RCC 7860 (cell line): Measurements from ENCODE around the gene PIP4K2C.
"Not testable (repeated sequence)": the region's sequence is repeated elsewhere in the genome, so short reads cannot be mapped to it uniquely, and the experiment has no call there.

Source experiments
- DNase-seq: peaks from one replicate; pipeline ENCODE4 v3.0.0-alpha.2; 2015; ENCODE audit warnings: low spot score
- FAIRE-seq: peaks from 2 replicates; lab custom pipeline; 2012; peaks lifted over from hg19 to GRCh38; lab: Jason Lieb, UNC

Gene PIP4K2C

DNA sequence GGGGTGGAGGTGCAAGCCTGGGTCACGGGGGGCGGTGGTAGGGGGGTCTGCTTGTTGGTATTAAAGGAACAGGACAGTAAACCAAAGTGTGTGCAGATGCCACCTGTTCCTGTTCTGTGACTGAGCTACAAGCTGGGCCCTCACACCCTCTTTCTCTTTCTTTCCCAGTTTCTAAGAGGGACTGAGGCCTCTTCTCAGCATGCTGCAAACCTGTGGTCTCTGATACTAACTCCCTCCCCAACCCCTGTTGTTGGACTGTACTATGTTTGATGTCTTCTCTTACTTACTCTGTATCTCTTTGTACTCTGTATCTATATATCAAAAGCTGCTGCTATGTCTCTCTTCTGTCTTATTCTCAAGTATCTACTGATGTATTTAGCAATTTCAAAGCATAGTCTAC, 6.9 kb upstream of the PIP4K2C start:
- DNase-seq (no peak), FAIRE-seq (no peak)

GRCh38 chr12:57584690-57585089, 6.3 kb upstream of the PIP4K2C start:
- DNase-seq (no peak), FAIRE-seq (no peak)

DNA sequence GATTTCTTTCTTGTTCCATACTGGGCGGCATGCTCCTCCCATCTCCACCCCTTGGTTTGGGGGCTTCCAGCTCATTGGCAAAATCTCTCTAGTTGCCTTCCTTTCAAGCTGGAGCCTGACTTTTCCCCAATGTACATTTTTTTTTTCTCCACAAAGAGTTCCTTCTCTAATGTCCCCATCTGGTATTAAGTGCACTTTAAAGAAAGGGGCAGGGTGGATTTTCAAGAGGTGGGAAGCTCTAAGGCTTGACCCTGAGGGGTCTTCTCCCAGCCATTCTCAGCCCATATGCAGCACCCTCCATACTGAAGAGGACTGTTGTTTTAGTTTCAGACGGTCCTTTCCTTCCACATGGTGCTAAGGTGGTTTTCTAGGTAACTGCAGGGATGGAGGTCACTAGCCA, 5.8 kb upstream of the PIP4K2C start:
- no peak for DNase-seq
- no peak for FAIRE-seq

GRCh38 chr12:57586128-57586527, 4.9 kb upstream of the PIP4K2C start:
- no peak for DNase-seq
- FAIRE-seq: no peak

- FAIRE-seq (no peak), DNase-seq (no peak)
These were observed 4.1 kb upstream of the PIP4K2C start for GRCh38 chr12:57586832-57587429.

DNA sequence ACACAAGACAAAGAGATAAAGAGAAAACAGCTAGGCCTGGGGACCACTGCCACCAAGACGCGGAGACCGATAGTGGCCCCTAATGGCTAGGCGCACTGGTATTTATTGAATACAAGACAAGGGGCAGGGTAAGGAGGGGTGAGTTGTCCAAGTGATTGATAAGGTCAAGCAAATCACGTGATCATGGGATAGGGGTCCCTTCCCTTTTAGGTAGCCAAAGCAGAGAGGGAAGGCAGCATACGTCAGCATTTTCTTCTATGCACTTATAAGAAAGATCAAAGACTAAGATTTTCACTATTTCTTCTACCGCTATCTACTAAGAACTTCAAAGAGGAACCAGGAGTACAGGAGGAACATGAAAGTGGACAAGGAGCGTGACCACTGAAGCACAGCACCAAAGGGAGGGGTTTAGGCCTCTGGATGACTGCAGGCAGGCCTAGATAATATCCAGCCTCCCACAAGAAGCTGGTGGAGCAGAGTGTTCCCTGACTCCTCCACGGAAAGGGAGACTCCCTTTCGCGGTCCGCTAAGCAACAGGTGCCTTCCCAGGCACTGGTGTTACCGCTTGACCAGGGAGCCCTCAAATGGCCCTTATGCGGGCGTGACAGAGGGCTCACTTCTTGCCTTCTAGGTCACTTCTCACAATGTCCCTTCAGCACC, 1.9 kb upstream of the PIP4K2C start:
- FAIRE-seq, DNase-seq: not testable (repeated sequence)

- FAIRE-seq (no peak), DNase-seq (no peak)
These were observed 521 bp upstream of the PIP4K2C start for GRCh38 chr12:57590479-57590863.

DNA sequence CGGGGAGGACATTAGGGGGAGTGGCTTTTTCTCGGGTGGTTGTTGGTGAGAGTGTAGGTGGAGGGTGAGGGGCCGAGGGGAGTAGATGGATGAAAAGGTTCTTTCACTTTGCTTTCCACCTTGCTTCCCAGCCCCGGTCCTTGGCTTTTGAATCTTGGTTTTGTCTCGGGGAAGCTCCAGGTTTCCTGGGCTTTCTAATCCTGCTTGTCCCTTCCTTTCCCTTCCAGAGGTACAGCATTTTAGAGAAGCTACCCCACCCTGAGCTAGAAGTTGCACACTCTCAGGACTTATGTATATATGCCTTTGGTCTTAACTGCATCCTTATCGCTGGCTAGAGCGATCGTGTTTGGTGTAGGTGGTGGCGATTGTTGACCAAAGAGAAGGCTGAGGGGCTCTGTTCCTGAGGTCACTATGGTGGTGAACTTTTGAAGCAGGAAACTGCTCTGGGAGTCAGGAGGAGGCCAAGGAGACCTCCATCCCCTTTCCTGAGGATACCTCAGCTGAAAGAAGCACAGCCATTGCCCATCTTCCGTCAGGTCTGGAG, 862 bp downstream of the PIP4K2C start:
- DNase-seq: no peak
- no peak for FAIRE-seq

DNA sequence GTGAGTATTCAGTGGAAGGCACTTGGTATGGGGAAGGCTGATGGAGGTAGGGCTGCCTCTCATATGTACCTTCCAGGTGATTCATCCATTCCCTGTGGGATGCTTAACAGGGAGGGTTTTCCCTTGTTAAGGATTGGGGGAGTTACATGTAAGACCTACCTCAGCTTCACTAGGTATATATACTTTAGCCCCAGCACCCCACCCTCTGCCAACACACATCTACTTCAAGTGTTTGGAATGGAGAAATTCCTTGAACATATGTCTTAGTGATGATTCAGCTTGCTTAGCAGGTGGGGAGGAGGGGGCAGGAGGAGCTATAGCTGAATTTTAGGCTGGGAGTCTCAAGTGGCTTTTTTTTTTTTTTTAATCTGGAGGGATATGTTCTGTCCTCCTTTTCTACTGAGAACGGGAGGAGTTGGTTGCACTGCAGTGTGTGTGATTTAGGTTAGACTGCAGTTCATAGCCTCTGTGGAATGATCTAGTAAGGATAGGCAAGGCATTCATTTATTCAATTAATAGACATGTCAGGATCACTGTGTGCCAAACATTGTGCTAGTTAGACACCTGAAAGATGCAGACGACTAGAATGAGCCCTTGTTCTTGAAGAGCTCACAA, 1.7 kb downstream of the PIP4K2C start:
- FAIRE-seq (no peak), DNase-seq (no peak)

DNA sequence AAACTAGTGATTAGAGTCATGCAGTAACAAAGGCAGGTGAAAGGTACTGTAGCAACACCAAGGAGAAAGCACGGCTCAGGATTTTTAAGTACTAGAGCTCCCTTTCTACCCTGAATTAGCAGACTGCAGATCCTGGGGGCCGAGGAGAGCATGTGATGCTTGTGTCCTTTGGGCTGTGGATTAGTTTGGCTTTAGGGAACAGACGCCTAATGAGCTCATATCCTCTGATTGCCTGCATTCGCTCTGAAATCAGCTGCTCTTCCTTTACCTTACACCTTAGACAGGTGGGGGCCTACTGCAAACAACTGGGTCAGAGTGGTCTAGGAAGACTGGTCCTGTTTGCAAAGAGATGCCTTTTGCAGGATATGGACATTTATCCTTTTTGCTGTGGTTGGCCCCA, 2.2 kb downstream of the PIP4K2C start:
- DNase-seq (no peak), FAIRE-seq (no peak)

GRCh38 chr12:57600395-57600794, 9.4 kb downstream of the PIP4K2C start:
- no peak for FAIRE-seq
- no peak for DNase-seq

DNA sequence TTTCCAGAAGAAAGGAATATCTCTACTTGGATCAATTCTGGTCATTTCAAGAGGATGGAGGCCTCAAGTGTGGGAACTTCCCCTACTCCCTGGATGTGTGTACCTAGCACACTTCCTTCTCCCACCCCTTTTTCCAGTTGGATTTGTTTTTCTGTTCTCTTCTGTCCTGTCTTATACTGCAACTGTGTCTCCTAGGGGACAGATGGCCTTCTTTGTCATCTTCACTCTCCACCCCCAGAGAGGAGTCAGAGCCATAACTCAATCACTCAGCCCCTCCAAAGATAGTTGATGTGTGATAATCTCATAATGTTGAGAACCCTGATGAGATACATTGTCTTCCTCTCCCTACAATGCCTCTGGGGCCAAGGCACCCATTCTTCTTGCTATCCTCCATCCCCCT, 11.6 kb downstream of the PIP4K2C start:
- DNase-seq (no peak), FAIRE-seq (no peak)

- FAIRE-seq (no peak), DNase-seq (no peak)
These were observed 12.3 kb downstream of the PIP4K2C start for GRCh38 chr12:57603324-57603723.

GRCh38 chr12:57603815-57604453, 12.9 kb downstream of the PIP4K2C start:
- DNase-seq (no peak), FAIRE-seq (no peak)

GRCh38 chr12:57604454-57604991, 13.5 kb downstream of the PIP4K2C start, which contains the start of gene DTX3:
TSS of gene DTX3 (plus strand) at chr12:57604824. CDS start at chr12:57606518, 1,694 bp downstream.
- no peak for DNase-seq

GRCh38 chr12:57604992-57605810, 14.2 kb downstream of the PIP4K2C start:
- DNase-seq: no peak
- no peak for FAIRE-seq

More at GRCh38 chr12:57604454-57604991, 13.5 kb downstream of the PIP4K2C start, which contains the start of gene DTX3:
- no peak for FAIRE-seq

DNA sequence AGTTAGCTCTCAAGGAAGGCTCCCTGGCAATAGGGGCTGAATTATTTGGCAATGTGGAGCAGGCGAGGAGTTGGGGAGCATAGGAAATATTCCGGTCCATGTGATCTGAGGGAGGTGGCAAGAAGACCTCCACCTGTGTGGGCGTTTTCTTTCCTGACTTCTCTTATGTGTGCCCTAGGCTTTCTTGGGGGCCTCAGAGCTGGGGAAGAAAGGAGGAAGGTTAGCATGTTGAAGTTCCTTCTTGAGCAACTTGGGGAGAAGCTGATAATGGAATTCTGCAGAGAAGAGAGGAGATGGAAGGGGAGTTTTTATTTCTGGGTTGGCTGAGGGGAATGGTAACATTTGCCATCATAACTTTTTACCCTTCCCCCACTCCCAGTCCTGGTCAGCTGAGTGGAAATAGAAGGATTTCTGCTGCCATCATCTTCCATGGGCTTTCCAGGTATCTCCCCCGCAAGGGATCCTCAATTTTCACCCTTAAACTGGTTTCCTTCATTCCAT, 14.9 kb downstream of the PIP4K2C start:
- FAIRE-seq (no peak), DNase-seq (no peak)

- DNase-seq (no peak), FAIRE-seq (no peak)
These were observed 15.4 kb downstream of the PIP4K2C start for GRCh38 chr12:57606399-57606798.

- FAIRE-seq (no peak), DNase-seq (no peak)
These were observed 15.8 kb downstream of the PIP4K2C start for GRCh38 chr12:57606821-57607220.
